HG02973 (cell line): ENCODE measurements around the gene ARIH1.
"Not testable (repeated sequence)": the region's sequence is repeated elsewhere in the genome, so short reads cannot be mapped to it uniquely, and the experiment has no call there.

Experiments
- ATAC-seq: cut with Tn5 transposase; IDR thresholded peaks from one replicate; pipeline ENCODE4 v1.9.1; 2021; ENCODE audit warnings: moderate library complexity; ENCODE audit not compliant: unreplicated experiment

ARIH1 gene

GRCh38 chr15:72473614-72474465 is at the start of gene ARIH1:
TSS of gene ARIH1 (plus strand) at chr15:72474330. CDS start at chr15:72474640, 310 bp downstream.
- ATAC-seq = peak; percentile 75

DNA sequence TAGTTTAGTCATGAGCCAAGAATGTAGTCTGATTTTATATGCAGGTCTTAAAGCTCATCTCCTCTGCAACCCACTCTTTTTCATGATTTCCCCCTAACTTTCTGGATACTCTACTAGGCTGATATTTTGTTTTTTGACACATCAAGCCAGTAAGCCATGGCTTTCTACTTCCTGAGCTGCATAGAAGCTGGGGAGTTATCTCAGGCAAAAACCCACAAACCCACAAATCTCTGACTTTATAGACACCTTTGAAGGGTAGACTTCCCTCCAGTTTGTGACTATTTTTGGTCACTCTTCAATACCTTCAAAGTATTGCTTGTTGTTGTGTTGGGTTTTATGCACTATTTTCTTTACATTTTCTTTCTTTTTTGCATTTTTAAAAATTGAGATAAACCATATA is 47.4 kb upstream of the ARIH1 start:
- no peak for ATAC-seq

DNA sequence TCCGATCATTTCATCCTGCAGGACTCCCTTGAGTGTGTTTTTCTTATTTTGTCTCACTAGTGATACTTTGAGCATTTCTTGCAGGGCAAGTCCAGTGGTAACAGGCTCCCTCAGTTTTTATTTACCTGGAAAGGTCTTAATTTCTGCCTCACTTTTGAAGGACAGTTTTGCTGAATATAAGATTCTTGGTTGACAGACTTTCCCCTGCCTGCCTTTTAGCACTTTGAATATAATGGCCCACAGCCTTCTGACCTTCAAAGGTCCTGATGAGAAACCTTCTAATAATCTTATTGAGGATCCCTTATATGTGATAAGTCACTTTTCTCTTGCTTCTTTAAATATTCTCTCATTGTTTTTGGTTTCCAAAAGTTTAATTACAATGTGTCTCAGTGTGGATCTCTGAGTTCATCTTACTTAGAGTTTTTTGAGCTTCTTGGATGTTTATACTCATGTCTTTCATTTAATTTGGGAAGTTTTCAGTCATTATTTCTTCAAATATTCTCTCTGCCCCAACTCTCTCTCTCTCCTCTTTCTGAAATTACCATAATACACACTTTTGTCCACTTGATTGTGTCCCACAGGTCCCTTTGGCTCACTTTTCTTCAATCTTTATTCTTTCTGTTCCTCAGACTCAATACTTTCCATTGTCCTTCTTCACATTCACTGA is 36.3 kb upstream of the ARIH1 start:
- ATAC-seq = no peak

DNA sequence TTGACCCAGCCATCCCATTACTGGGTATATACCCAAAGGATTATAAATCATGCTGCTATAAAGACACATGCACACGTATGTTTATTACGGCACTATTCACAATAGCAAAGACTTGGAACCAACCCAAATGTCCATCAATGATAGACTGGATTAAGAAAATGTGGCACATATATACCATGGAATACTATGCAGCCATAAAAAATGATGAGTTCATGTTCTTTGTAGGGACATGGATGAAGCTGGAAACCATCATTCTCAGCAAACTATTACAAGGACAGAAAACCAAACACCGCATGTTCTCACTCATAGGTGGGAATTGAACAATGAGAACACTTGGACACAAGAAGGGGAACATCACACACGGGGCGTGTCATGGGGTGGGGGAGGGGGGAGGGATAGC is 31.3 kb upstream of the ARIH1 start:
- ATAC-seq = not testable (repeated sequence)

- ATAC-seq = no peak
Measured at GRCh38 chr15:72445426-72445825, 28.7 kb upstream of the ARIH1 start.

DNA sequence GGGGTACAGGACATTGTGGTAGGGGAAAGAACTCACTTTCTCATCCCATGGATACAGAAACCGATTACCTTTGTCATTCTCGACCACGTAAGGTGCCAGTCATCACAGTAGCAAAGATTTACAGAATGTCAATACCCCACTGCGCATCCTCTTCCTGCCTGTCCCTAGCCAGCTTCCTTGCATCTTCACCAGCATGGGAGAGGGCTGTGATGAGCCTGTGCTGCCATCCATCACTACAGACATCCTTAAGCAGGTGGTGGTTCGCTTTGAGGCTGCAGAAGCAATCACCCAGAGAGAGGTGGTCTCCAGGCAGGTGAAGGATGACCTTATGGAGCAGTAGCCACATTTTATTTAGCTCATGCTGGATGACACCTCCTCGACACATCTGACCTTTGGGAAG is 23.3 kb upstream of the ARIH1 start:
- ATAC-seq = no peak

DNA sequence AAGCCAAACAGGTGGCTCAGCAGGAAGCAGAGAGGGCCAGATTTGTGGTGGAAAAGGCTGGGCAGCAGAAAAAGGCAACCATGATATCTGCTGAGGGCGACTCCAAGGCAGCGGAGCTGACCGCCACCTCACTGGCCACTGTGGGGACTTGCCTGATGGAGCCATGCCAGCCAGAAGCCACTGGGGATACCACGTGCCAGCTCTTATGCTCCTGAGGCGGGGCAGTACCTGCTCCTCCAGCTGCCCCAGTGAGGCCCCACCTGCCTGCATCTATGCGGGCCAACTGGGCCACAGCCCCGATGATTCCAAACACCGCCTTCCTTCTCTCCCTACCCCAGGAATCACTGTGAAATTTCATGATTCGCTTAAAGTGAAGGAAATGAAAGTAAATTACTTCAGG is 22.9 kb upstream of the ARIH1 start:
- ATAC-seq = no peak

- ATAC-seq = no peak
Measured at GRCh38 chr15:72456684-72457083, 17.4 kb upstream of the ARIH1 start.

GRCh38 chr15:72460402-72460801 is 13.7 kb upstream of the ARIH1 start:
- no peak for ATAC-seq

DNA sequence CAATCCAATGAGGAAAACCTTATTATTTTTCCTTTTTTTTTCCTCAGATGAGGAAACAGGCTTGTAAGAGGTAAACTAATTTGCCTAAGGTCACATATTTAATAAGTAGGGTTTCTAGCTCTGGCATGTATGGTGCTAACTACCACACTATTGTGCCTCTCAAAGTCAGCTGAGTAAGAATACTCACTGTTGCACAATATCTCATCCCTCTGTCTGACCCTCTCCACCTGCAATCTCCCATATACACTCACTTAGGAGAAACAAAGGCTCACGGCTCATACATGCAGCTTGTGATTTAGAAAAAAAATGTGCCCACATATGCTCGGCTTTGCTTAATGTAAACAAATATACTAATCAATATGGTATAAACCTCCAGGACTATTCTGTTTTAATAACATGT is 10.4 kb upstream of the ARIH1 start:
- no peak for ATAC-seq

GRCh38 chr15:72464251-72464650 is 9.9 kb upstream of the ARIH1 start:
- no peak for ATAC-seq

DNA sequence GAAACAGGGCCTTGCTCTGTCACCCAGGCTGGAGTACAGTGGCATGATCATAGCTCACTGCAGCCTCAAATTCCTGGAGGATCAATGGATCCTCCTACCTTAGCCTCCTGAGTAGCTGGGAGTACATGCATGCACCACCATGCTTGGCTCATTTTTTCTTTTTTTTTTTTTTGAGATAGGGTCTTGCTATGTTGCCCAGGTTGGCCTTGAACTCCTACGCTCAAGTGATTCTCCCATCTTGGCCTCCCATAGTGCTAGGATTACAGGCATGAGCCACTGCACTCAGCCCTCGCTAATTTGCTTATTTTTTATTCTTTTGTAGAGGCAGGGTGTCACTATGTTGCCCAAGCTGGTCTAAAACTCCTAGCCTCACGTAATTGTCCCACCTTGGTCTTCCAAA is 6.0 kb upstream of the ARIH1 start:
- no peak for ATAC-seq

GRCh38 chr15:72472992-72473610 is 1.0 kb upstream of the ARIH1 start:
- no peak for ATAC-seq

DNA sequence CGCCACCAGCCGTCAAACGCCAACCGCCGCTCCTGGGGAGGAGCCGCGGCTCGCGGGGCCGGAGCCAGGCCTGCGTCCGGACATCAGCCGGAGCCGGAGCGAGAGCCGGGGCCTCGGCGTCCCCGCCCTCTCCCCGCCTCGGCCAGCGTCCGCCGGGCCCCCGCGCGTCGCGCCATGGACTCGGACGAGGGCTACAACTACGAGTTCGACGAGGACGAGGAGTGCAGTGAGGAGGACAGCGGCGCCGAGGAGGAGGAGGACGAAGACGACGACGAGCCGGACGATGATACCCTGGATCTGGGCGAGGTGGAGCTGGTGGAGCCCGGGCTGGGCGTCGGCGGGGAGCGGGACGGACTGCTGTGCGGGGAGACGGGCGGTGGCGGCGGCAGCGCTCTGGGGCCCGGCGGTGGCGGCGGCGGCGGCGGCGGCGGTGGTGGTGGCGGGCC is 359 bp downstream of the ARIH1 start:
- ATAC-seq = no peak

GRCh38 chr15:72474912-72475628 is 940 bp downstream of the ARIH1 start:
- ATAC-seq = peak; percentile 36

DNA sequence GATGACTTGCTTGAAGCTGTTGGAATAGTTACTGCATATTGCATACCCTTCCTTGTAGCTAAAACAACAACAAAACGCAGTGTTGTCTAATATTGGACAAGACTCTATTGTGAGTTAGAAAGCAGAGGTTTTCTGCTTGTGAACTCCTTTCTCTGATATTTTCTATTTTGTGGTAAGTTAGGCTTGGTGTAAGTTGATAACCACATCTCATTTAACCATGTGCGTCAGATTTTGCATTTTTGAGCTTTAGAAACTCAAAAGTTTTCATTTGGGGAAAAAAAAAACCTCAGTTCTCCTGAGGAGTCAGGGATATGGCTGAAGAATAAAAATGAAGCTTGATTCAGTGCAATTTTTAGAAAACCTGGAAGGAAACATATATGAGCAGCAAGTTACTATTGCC is 1.5 kb downstream of the ARIH1 start:
- ATAC-seq = no peak

DNA sequence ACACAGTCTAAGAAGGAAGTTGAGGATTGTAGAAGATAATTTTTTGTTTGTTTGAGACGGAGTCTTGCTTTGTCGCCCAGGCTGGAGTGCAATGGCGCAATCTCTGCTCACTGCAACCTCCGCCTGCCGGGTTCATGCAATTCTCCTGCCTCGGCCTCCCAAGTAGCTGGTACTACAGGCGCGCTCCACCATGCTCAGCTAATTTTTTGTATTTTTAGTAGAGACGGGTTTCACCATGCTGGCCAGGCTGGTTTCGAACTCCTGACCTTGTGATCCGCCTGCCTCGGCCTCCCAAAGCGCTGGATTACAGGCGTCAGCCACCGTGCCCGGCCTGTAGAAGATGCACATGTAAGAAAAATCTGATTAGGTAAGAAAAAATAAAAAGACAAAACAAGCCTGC is 2.2 kb downstream of the ARIH1 start:
- not testable (repeated sequence) for ATAC-seq

DNA sequence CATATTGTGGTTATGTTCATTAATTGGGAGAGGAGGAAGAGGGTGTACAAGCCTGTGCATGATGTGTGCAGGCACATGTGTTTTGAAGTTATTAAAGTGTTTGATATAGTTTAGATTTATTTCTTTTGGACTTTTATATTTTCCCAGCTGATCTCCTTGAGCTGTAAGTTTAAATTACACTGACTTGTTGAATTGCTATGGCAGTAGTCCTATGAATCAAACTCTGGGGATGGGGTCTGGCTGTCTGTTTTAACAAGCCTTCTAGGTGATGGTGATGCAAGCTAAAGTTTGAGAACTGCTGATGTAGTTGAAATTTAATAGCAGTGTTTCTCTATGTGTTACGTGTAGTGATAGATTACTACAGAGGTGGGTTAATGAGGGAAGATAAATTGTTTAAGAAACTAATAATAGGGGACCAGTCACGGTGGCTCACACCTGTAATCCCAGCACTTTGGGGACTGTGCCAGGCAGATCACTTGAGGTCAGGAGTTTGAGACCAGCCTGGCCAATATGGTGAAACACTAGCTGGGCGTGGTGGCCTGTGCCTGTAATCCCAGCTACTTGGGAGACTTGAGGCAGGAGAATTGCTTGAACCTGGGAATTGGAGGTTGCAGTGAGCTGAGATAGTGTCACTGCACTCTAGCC is 7.0 kb downstream of the ARIH1 start:
- no peak for ATAC-seq

DNA sequence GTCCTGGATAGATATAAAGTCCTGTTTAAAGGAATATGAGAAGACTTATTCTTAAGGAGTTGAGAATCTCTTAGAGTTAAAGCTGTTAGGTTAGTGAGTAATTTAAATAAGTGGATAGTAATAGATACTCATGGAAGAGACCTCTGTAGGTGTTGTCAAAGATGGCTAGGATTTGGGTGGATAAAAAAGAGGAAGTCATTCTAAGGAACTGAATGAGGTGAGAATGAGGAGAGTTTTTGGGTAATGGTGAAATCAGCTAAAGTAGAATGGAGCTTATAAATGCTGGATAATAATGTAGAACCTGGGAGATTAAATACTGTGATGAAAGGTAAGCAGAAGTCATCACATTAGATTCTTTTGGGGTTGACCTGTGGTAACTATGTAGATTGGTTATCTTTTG is 8.1 kb downstream of the ARIH1 start:
- ATAC-seq = no peak

DNA sequence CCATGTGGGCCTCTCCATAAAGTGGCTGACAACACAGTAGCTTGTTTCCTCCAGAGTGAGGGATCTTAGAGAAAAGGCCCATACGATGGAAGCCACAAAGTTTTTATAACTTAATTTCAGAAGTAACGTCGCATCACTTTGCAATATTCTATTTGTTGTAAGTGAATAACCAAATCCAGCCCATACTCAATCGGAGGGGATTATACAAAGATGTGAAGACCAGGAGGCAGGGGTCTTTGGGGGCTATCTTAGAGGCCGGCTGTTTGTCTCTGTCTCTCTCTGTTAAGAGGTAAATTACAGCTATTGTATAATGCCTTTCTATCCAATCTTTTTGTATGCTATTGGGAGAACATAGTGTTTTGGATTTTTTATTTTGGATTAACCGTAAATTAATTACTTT is 9.1 kb downstream of the ARIH1 start:
- no peak for ATAC-seq

- no peak for ATAC-seq
Measured at GRCh38 chr15:72486144-72486543, 12.0 kb downstream of the ARIH1 start.
